ENCODE measurements around the gene WDR18. TPM values are rescaled to one million over a fixed set of nuclear protein-coding genes. Genes with fewer than 3 reads are reported as not detected.

The WDR18 gene
- total RNA-seq, 4 donors from 2014 or later: 9.9 to 30.3 (median 28.4) TPM

- intact Hi-C loops (cut with DNase I): no loop called here
- Histone ChIP-seq H3K9me3 (no peaks in the 10 kb centered on the region), H3K27ac (replicated peaks in 1 of 4) (no peak overlapping the region), H3K4me1 (peaks cover 6 to 21% (median 16%) of the 10 kb centered on the region in 4 donors), H3K36me3 (no peaks in the 10 kb centered on the region), H3K4me3 (no peak overlapping the region), H3K27me3 (no peaks in the 10 kb centered on the region)
- TF ChIP-seq POLR2AphosphoS5 (IDR thresholded peaks at IDR 0.05): no peak
- no peak for DNase-seq (ENCODE audit: extremely low spot score)
- WGBS: 64% methylated on average over 28 of the region's 33 CpGs
These were observed 30.5 kb upstream of the WDR18 start for GRCh38 chr19:953445-954271.

GRCh38 chr19:954272-954671, 29.9 kb upstream of the WDR18 start:
- no peaks in the 10 kb centered on the region for H3K27me3 ChIP-seq
- DNase-seq (ENCODE audit: extremely low spot score): no peak
- H3K36me3 ChIP-seq: no peaks in the 10 kb centered on the region
- WGBS: 86% methylated on average over 10 of the region's 14 CpGs
- TF ChIP-seq CTCF (IDR thresholded peaks at IDR 0.05): no peak
- no peak for TF ChIP-seq POLR2A (IDR thresholded peaks at IDR 0.05; ENCODE audit: low read depth)
- no peak for TF ChIP-seq POLR2AphosphoS5 (IDR thresholded peaks at IDR 0.05)
- TF ChIP-seq EP300 (IDR thresholded peaks at IDR 0.05): no peak
- intact Hi-C loops (cut with DNase I): no loop called here
- no peak overlapping the region for H3K4me3 ChIP-seq
- H3K27ac ChIP-seq (replicated peaks in 1 of 4): no peak overlapping the region
- H3K4me1 ChIP-seq: peaks cover 6 to 19% (median 14%) of the 10 kb centered on the region in 4 donors
- H3K9me3 ChIP-seq: no peaks in the 10 kb centered on the region

GRCh38 chr19:954672-955494, 29.3 kb upstream of the WDR18 start:
- TF ChIP-seq POLR2A (IDR thresholded peaks at IDR 0.05; ENCODE audit: low read depth): no peak
- TF ChIP-seq POLR2AphosphoS5 (IDR thresholded peaks at IDR 0.05): no peak
- TF ChIP-seq EP300 (IDR thresholded peaks at IDR 0.05): no peak
- TF ChIP-seq CTCF (IDR thresholded peaks at IDR 0.05): no peak
- whole genome bisulfite sequencing: 86% methylated on average over 39 of the region's 43 CpGs
- intact Hi-C loops (cut with DNase I): no loop called here
- H3K27ac ChIP-seq (replicated peaks in 1 of 4): no peak overlapping the region
- no peaks in the 10 kb centered on the region for H3K27me3 ChIP-seq
- H3K4me3 ChIP-seq: no peak overlapping the region
- H3K36me3 ChIP-seq: peaks cover 0 to 5% (median 1%) of the 10 kb centered on the region in 4 donors
- DNase-seq (ENCODE audit: extremely low spot score): no peak
- H3K9me3 ChIP-seq: no peaks in the 10 kb centered on the region
- H3K4me1 ChIP-seq: peaks cover 6 to 19% (median 14%) of the 10 kb centered on the region in 4 donors

- no peak for DNase-seq (ENCODE audit: extremely low spot score)
- intact Hi-C loops (cut with DNase I): no loop called here
- 88% methylated on average over 47 of the region's 55 CpGs for WGBS
- Histone ChIP-seq H3K9me3 (no peaks in the 10 kb centered on the region), H3K27me3 (no peaks in the 10 kb centered on the region), H3K4me3 (no peak overlapping the region), H3K36me3 (peaks cover 0 to 16% (median 7%) of the 10 kb centered on the region in 4 donors), H3K4me1 (peaks cover 6 to 19% (median 14%) of the 10 kb centered on the region in 4 donors), H3K27ac (replicated peaks in 1 of 4) (no peak overlapping the region)
- TF ChIP-seq POLR2A (IDR thresholded peaks at IDR 0.05; ENCODE audit: low read depth): no peak
- TF ChIP-seq POLR2AphosphoS5 (IDR thresholded peaks at IDR 0.05): no peak
- no peak for TF ChIP-seq CTCF (IDR thresholded peaks at IDR 0.05)
- TF ChIP-seq EP300 (IDR thresholded peaks at IDR 0.05): no peak
These were observed 28.1 kb upstream of the WDR18 start for GRCh38 chr19:955803-956765.

Measured in esophagus muscularis mucosa (tissue), 4 donors.